Spleen (tissue), 11 donors: ENCODE data around the gene ETS2. TPM values are rescaled to one million over a fixed set of nuclear protein-coding genes. Genes with fewer than 3 reads are reported as not detected.

Experiments used
- DNase-seq: peaks from one replicate; pipeline ENCODE4 v3.0.0-alpha.2; 2020
- H3K27ac ChIP-seq, 8 donors: fragments of 200-600 bp; sonication (generic) in 7 of 8; 1 replicate in 4 of 8; 2 replicates in 4 of 8; pipeline versions ENCODE4 v1.5.0 to v1.8.0; 2016 to 2021; ENCODE audit warnings: inconsistent platforms in 4 of 8, mild to moderate bottlenecking in 4 of 8, moderate library complexity in 1 of 8
- H3K27me3 ChIP-seq, 7 donors: fragments of 200-600 bp; sonication (generic) in 6 of 7; replicated peaks in 1 of 7; 1 replicate in 4 of 7; 2 replicates in 3 of 7; pipeline versions ENCODE4 v1.5.0 to v1.8.0; 2016 to 2021; ENCODE audit warnings: inconsistent platforms in 3 of 7, mild to moderate bottlenecking in 1 of 7
- H3K36me3 ChIP-seq, 6 donors: fragments of 200-600 bp; sonication (generic) in 5 of 6; 1 replicate in 4 of 6; 2 replicates in 2 of 6; pipeline versions ENCODE4 v1.5.0 to v1.8.0; 2016 to 2021; ENCODE audit warnings: inconsistent platforms in 2 of 6
- H3K4me1 ChIP-seq, 6 donors: fragments of 200-600 bp; sonication (generic) in 5 of 6; 1 replicate in 3 of 6; 2 replicates in 3 of 6; pipeline versions ENCODE4 v1.5.0 to v1.8.0; 2016 to 2021; ENCODE audit warnings: inconsistent platforms in 3 of 6
- H3K4me3 ChIP-seq, 8 donors: fragments of 200-600 bp; sonication (generic) in 7 of 8; 1 replicate in 4 of 8; 2 replicates in 4 of 8; pipeline versions ENCODE4 v1.5.0 to v1.8.0; 2016 to 2021; ENCODE audit warnings: inconsistent platforms in 4 of 8, mild to moderate bottlenecking in 4 of 8, moderate library complexity in 2 of 8
- H3K9me3 ChIP-seq, 8 donors: fragments of 200-600 bp; sonication (generic) in 7 of 8; 1 replicate in 4 of 8; 2 replicates in 4 of 8; pipeline versions ENCODE4 v1.5.0 to v1.8.0; 2016 to 2021; ENCODE audit warnings: inconsistent platforms in 4 of 8
- POLR2A ChIP-seq, 3 donors: fragments of 450-650 bp; IDR thresholded peaks; one replicate each; pipeline ENCODE4 v1.5.1; 2017; ENCODE audit warnings: antibody characterized with exemption in 3 of 3, mild to moderate bottlenecking in 1 of 3
- POLR2AphosphoS5 ChIP-seq, 3 donors: sonication (generic); formaldehyde crosslinking; IDR thresholded peaks; one replicate each; pipeline ENCODE4 v1.5.1; 2017; ENCODE audit warnings: antibody characterized with exemption in 3 of 3
- WGBS, 5 donors: extraction: QIAGEN DNeasy Blood & Tissue Kit in 3 of 5; methylation state at CpG; one replicate each; pipeline versions ENCODE4 v1.1.5 to v1.1.7; 2013 to 2018; 5-methylcytosine and 5-hydroxymethylcytosine counted together
- intact Hi-C: fragments of 100-400 bp; cut with DNase I; formaldehyde crosslinking; loops from one replicate; pipeline ENCODE4 v1.15.0; 2023; ENCODE audit warnings: low total_unique reads
- polyA plus RNA-seq, 3 donors: library from polyadenylated mRNA; stranded (reverse); fragments of 200-250 nt; gene quantifications; one replicate each; pipeline ENCODE4 v1.2.1, GENCODE V29; 2013
- total RNA-seq, 7 donors: library from RNA; depleted of rRNA in 3 of 7; stranded (reverse); fragments of >200 nt in 3 of 7; fragmentation: NEBNext Ultra II Directional in 4 of 7; extraction: Animal tissue kit (Norgen Biotek cat#: 25700) in 4 of 7; gene quantifications; one replicate each; pipeline versions ENCODE4 v1.1.0 to v1.2.1, GENCODE V29; 2016 to 2021
- TF ChIP-seq, protein P1 (sequence below), 11 experiments: fragments of 200-600 bp in 7 of 11; fragments of 450-650 bp in 4 of 11; sonication (generic) in 4 of 11; IDR thresholded peaks in 8 of 11; conservative IDR thresholded peaks in 3 of 11; 1 replicate in 7 of 11; 2 replicates in 4 of 11; pipeline versions ENCODE4 v1.4.0 to v1.8.0; 2016 to 2021; ENCODE audit warnings: antibody characterized with exemption in 11 of 11, inconsistent platforms in 4 of 11, mild to moderate bottlenecking in 1 of 11
- donor health status: healthy with polysubstance abuse.
- donor health status: DM: no; HTN: no; CAD: no; lungs with moderate emphysema.
- donor health status: DM: no; HTN: no; CAD: no.
- donor health status: Bipolar disorder and iron deficiency.
- donor health status: healthy.
- donor health status: DM: no; HTN: no; CAD: no.
- donor health status: DM: yes; HTN: yes; CAD: no.

Gene ETS2
- total and polyA plus RNA-seq, 10 donors = 44.4 to 590 (median 349) TPM

DNA sequence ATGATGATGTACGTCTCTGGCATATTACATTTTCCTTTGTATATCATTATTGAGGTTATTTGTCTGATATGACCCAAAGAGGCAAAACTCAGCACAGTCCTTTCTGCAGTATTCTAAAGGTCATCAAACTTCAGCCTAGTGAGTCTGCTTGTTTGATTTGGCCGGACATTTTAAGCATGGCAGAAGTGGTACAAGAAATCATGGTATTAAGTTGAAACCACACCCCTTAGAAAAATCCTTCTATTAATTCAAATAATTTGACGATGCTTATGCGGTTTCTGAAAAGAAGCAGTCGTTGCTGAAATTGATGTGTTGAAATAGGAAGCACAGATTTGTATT lies 5.1 kb downstream of the ETS2 start:
- peaks cover 5 to 81% (median 42%) of the 10 kb centered on the region in 6 donors for H3K4me1 ChIP-seq
- no peaks in the 10 kb centered on the region for H3K9me3 ChIP-seq
- H3K36me3 ChIP-seq = peaks cover 5 to 76% (median 42%) of the 10 kb centered on the region in 6 donors
- 35 to 54% (median 42%) methylated on average over 5 of the region's 5 CpGs for WGBS, 5 donors
- no peak for TF ChIP-seq POLR2A (IDR thresholded peaks at IDR 0.05)
- no peak for TF ChIP-seq POLR2AphosphoS5 (IDR thresholded peaks at IDR 0.05)
- H3K4me3 ChIP-seq = peak overlapping the region in 7 of 8 donors; percentile 28 to 90 (median 78)
- H3K27me3 ChIP-seq = peaks cover 0 to 5% (median 0%) of the 10 kb centered on the region in 7 donors
- intact Hi-C loops = no loop called here
- no peak for DNase-seq
- H3K27ac ChIP-seq = peak overlapping the region; percentile 58 to 99 (median 98)

- peaks cover 5 to 84% (median 43%) of the 10 kb centered on the region in 6 donors for H3K4me1 ChIP-seq
- intact Hi-C loops = no loop called here
- H3K9me3 ChIP-seq = no peaks in the 10 kb centered on the region
- peak in 1 of 3 donors; percentile 35 for TF ChIP-seq POLR2AphosphoS5 (IDR thresholded peaks at IDR 0.05)
- TF ChIP-seq POLR2A (IDR thresholded peaks at IDR 0.05) = no peak
- H3K4me3 ChIP-seq = peak overlapping the region in 6 of 8 donors; percentile 28 to 90 (median 79)
- H3K27me3 ChIP-seq = peaks cover 0 to 3% (median 0%) of the 10 kb centered on the region in 7 donors
- 39 to 64% (median 48%) methylated on average over 8 of the region's 8 CpGs for WGBS, 5 donors
- DNase-seq = no peak
- peaks cover 5 to 80% (median 45%) of the 10 kb centered on the region in 6 donors for H3K36me3 ChIP-seq
- peak overlapping the region in 7 of 8 donors; percentile 93 to 99 (median 98) for H3K27ac ChIP-seq
Observed at GRCh38 chr21:38811257-38811656, 5.5 kb downstream of the ETS2 start.

DNA sequence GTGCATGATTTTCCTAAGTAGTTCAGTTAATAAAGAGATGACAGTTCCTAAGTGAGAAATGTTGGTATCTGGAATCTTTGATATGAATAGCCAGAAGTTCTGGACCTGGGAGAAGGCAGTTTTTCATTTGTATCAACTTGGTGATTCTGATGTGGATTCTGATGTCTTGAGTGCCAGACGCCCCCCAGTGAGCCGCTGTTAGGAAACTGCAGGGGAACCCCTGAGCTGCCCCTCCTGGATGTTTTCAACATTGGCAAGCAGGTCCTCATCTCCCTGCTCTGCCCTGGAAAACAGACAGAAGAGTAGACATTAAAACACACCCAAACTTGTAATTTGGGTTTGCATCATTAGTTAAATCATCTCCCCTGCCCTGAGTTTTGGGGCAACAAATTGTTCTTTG lies 7.4 kb downstream of the ETS2 start:
- Histone ChIP-seq H3K27me3 (no peaks in the 10 kb centered on the region), H3K4me3 (peak overlapping the region in 5 of 8 donors; percentile 5 to 90 (median 73)), H3K4me1 (peaks cover 5 to 84% (median 39%) of the 10 kb centered on the region in 6 donors), H3K27ac (peak overlapping the region; percentile 22 to 99 (median 98)), H3K36me3 (peaks cover 5 to 92% (median 64%) of the 10 kb centered on the region in 6 donors), H3K9me3 (no peaks in the 10 kb centered on the region)
- no peak for DNase-seq
- intact Hi-C loops = no loop called here
- 59 to 91% (median 72%) methylated on average over 2 of the region's 2 CpGs for WGBS, 5 donors
- TF ChIP-seq, protein P1, sequence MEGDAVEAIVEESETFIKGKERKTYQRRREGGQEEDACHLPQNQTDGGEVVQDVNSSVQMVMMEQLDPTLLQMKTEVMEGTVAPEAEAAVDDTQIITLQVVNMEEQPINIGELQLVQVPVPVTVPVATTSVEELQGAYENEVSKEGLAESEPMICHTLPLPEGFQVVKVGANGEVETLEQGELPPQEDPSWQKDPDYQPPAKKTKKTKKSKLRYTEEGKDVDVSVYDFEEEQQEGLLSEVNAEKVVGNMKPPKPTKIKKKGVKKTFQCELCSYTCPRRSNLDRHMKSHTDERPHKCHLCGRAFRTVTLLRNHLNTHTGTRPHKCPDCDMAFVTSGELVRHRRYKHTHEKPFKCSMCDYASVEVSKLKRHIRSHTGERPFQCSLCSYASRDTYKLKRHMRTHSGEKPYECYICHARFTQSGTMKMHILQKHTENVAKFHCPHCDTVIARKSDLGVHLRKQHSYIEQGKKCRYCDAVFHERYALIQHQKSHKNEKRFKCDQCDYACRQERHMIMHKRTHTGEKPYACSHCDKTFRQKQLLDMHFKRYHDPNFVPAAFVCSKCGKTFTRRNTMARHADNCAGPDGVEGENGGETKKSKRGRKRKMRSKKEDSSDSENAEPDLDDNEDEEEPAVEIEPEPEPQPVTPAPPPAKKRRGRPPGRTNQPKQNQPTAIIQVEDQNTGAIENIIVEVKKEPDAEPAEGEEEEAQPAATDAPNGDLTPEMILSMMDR (IDR thresholded peaks at IDR 0.05 in 8 of 11, conservative IDR thresholded peaks at IDR 0.05 in 3 of 11) = no peak
- TF ChIP-seq POLR2A (IDR thresholded peaks at IDR 0.05) (no peak), POLR2AphosphoS5 (IDR thresholded peaks at IDR 0.05) (peak in 1 of 3 donors; percentile 32)

GRCh38 chr21:38813547-38813946 lies 7.8 kb downstream of the ETS2 start:
- H3K36me3 ChIP-seq = peaks cover 8 to 95% (median 68%) of the 10 kb centered on the region in 6 donors
- intact Hi-C loops = no loop called here
- H3K4me1 ChIP-seq = peaks cover 5 to 87% (median 37%) of the 10 kb centered on the region in 6 donors
- no peaks in the 10 kb centered on the region for H3K27me3 ChIP-seq
- H3K27ac ChIP-seq = peak overlapping the region; percentile 22 to 99 (median 98)
- DNase-seq = no peak
- WGBS, 5 donors = 70 to 84% (median 77%) methylated on average over 8 of the region's 8 CpGs
- H3K4me3 ChIP-seq = peak overlapping the region in 5 of 8 donors; percentile 5 to 90 (median 73)
- TF ChIP-seq POLR2A (IDR thresholded peaks at IDR 0.05) (no peak), POLR2AphosphoS5 (IDR thresholded peaks at IDR 0.05) (peak in 1 of 3 donors; percentile 48)
- TF ChIP-seq, protein P1 (IDR thresholded peaks at IDR 0.05 in 8 of 11, conservative IDR thresholded peaks at IDR 0.05 in 3 of 11) = no peak
- H3K9me3 ChIP-seq = no peaks in the 10 kb centered on the region
